ENCODE measurements around the gene FGF14. TPM values are rescaled to one million over a fixed set of nuclear protein-coding genes. Genes with fewer than 3 reads are reported as not detected.

The FGF14 gene
- total and polyA plus RNA-seq, 2 donors (not counting 1 experiment from before 2014, with no cell fraction given) = under 0.01 TPM; not detected in 1

- Histone ChIP-seq H4K20me1 (ENCODE audit: control insufficient read depth, insufficient read depth, low read length, poor library complexity, severe bottlenecking) (no peaks in the 10 kb centered on the region), H3K4me1 (ENCODE audit: control insufficient read depth in 2 of 2, insufficient read depth in 2 of 2, low read length in 2 of 2) (no peaks in the 10 kb centered on the region), H3K27ac (ENCODE audit: low read length in 2 of 2) (no peak overlapping the region), H3K79me2 (ENCODE audit: control insufficient read depth, insufficient read depth, low read length) (no peaks in the 10 kb centered on the region), H3K36me3 (replicated peaks in 1 of 2; ENCODE audit: control extremely low read depth in 1 of 2, control insufficient read depth in 1 of 2, extremely low read depth in 1 of 2, insufficient read depth in 2 of 2, low read length in 1 of 2) (no peaks in the 10 kb centered on the region), H3K9ac (ENCODE audit: low read length) (no peak overlapping the region), H3K9me3 (ENCODE audit: control extremely low read depth in 1 of 3, control insufficient read depth in 2 of 3, insufficient read depth in 1 of 3, low read length in 2 of 3) (no peaks in the 10 kb centered on the region), H3K4me3 (ENCODE audit: control extremely low read depth in 1 of 5, extremely low read depth in 1 of 5, insufficient read depth in 1 of 5, low read depth in 2 of 5, low read length in 4 of 5) (no peak overlapping the region), H3K4me2 (replicated peaks; ENCODE audit: low read depth, low read length, poor library complexity, severe bottlenecking) (no peak overlapping the region), H2AFZ (ENCODE audit: insufficient read depth, low read depth, low read length, poor library complexity, severe bottlenecking) (no peak overlapping the region), H3K27me3 (replicated peaks in 1 of 4; ENCODE audit: control extremely low read depth in 1 of 4, control insufficient read depth in 3 of 4, insufficient read depth in 4 of 4, low read length in 3 of 4) (no peaks in the 10 kb centered on the region)
- TF ChIP-seq EZH2 (IDR thresholded peaks at IDR 0.05; ENCODE audit: borderline replicate concordance, insufficient read depth, low read depth, low read length, poor library complexity, severe bottlenecking) (no peak), CTCF (IDR thresholded peaks at IDR 0.05) (no peak)
- ChIA-PET CTCF (no interaction called here), POLR2A (no interaction called here)
- H3K4me3 Mint-ChIP-seq = no peak overlapping the region
- H3K9me3 Mint-ChIP-seq (ENCODE audit: insufficient read depth) = no peaks in the 10 kb centered on the region
- no peak for DNase-seq
- intact Hi-C loops (cut with micrococcal nuclease) = no loop called here
- no peak for ATAC-seq (ENCODE audit: low read depth)
- no peaks in the 10 kb centered on the region for H3K27me3 Mint-ChIP-seq
- H3K4me1 Mint-ChIP-seq = no peaks in the 10 kb centered on the region
- no peak overlapping the region for H3K27ac Mint-ChIP-seq
- WGBS (ENCODE audit: insufficient coverage) = 85% methylated on average over 2 of the region's 3 CpGs
Observed at GRCh38 chr13:102240110-102240509, 161.7 kb downstream of the FGF14 start.

DNA sequence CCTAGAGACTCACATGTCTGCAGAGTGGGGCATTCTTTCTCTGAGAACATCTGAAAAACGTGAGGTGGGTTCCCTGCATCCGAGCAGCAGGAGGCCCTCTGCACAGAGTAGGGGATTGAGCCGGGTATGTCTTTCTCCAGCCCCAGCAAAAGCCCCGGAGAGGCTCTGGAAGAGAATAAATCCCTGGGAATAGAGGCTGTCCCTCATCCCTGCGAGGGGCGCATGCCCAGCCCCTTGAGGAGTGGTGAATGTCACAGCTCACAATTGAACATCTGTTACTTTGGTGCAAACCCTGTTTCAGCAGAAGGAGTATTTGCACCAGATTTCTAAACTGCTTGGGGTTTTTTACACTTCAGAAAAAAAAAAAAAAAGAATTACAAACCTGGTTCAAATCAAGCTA lies 164.6 kb downstream of the FGF14 start:
- no peaks in the 10 kb centered on the region for H3K27me3 Mint-ChIP-seq
- H3K36me3 ChIP-seq (replicated peaks in 1 of 2; ENCODE audit: control extremely low read depth in 1 of 2, control insufficient read depth in 1 of 2, extremely low read depth in 1 of 2, insufficient read depth in 2 of 2, low read length in 1 of 2) = no peaks in the 10 kb centered on the region
- H3K9me3 Mint-ChIP-seq (ENCODE audit: insufficient read depth) = no peaks in the 10 kb centered on the region
- no peak overlapping the region for H2AFZ ChIP-seq (ENCODE audit: insufficient read depth, low read depth, low read length, poor library complexity, severe bottlenecking)
- H3K4me2 ChIP-seq (replicated peaks; ENCODE audit: low read depth, low read length, poor library complexity, severe bottlenecking) = no peak overlapping the region
- WGBS (ENCODE audit: insufficient coverage) = 72% methylated on average over 3 of the region's 6 CpGs
- no peaks in the 10 kb centered on the region for H3K27me3 ChIP-seq (replicated peaks in 1 of 4; ENCODE audit: control extremely low read depth in 1 of 4, control insufficient read depth in 3 of 4, insufficient read depth in 4 of 4, low read length in 3 of 4)
- ATAC-seq (ENCODE audit: low read depth) (no peak), DNase-seq (no peak)
- TF ChIP-seq CTCF (IDR thresholded peaks at IDR 0.05) = no peak
- no peak for TF ChIP-seq EZH2 (IDR thresholded peaks at IDR 0.05; ENCODE audit: borderline replicate concordance, insufficient read depth, low read depth, low read length, poor library complexity, severe bottlenecking)
- no peaks in the 10 kb centered on the region for H3K4me1 ChIP-seq (ENCODE audit: control insufficient read depth in 2 of 2, insufficient read depth in 2 of 2, low read length in 2 of 2)
- H3K9me3 ChIP-seq (ENCODE audit: control extremely low read depth in 1 of 3, control insufficient read depth in 2 of 3, insufficient read depth in 1 of 3, low read length in 2 of 3) = no peaks in the 10 kb centered on the region
- no peak overlapping the region for H3K4me3 Mint-ChIP-seq
- intact Hi-C loops (cut with micrococcal nuclease) = no loop called here
- no peak overlapping the region for H3K9ac ChIP-seq (ENCODE audit: low read length)
- no peaks in the 10 kb centered on the region for H3K4me1 Mint-ChIP-seq
- H3K27ac ChIP-seq (ENCODE audit: low read length in 2 of 2) = no peak overlapping the region
- no peaks in the 10 kb centered on the region for H3K79me2 ChIP-seq (ENCODE audit: control insufficient read depth, insufficient read depth, low read length)
- ChIA-PET POLR2A (no interaction called here), CTCF (no interaction called here)
- H4K20me1 ChIP-seq (ENCODE audit: control insufficient read depth, insufficient read depth, low read length, poor library complexity, severe bottlenecking) = no peaks in the 10 kb centered on the region
- no peak overlapping the region for H3K27ac Mint-ChIP-seq
- no peak overlapping the region for H3K4me3 ChIP-seq (ENCODE audit: control extremely low read depth in 1 of 5, extremely low read depth in 1 of 5, insufficient read depth in 1 of 5, low read depth in 2 of 5, low read length in 4 of 5)

Measured in B cell (primary cell).